Epidermal melanocyte (primary cell): Measurements from ENCODE around the gene CCDC182.

Source experiments
- DNase-seq: peaks from one replicate; pipeline ENCODE4 v3.0.0; 2011; ENCODE audit warnings: low spot score; ENCODE audit not compliant: insufficient read length

CCDC182 gene

GRCh38 chr17:57745242-57745641 lies at the start of gene CCDC182:
TSS of gene CCDC182 (minus strand) at chr17:57745299. CDS start at chr17:57745272, 27 bp downstream.
- no peak for DNase-seq

DNA sequence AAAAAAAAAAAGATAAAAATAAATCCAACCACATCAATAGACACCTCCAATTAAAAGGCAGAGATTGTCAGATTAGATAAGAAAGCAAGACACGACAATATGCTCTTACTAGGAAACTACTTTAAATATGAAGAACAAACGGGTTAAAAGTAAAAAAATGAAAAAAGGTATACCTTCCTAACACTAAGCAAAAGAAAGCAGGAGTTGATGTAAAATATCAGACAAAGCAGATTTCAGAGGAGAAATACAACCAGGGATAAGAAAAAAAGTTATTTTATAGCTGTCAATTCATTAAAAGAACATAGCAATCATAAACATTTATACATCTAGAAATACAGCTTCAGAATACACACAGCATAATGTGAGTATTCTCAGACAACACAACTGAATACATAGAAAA lies 49.7 kb upstream of the CCDC182 start:
- no peak for DNase-seq

GRCh38 chr17:57788725-57789124 lies 43.6 kb upstream of the CCDC182 start:
- no peak for DNase-seq

- DNase-seq, result no peak
These were observed 39.9 kb upstream of the CCDC182 start for GRCh38 chr17:57785022-57785421.

- DNase-seq, result no peak
These were observed 39.3 kb upstream of the CCDC182 start for GRCh38 chr17:57784226-57784895.

DNA sequence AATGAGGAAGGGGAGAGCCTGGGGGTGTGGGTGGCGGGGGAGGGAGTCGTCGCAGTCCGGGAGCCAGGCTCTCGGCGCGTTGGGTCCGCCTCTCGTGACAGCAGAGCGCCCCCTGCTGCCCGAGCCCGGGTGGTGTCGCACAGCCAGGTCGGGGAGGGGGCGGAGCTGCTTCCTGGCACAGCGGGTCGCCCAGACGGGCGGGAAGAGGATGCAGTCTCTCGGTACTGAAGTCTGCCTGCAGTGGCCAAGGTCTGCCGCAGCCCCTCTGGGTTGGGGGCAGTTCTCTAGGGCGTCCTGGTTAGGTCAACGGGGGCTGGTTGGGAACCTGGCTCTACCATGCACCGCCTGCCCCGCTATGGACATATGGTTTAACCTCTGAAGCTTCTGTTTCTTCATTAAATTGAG lies 38.2 kb upstream of the CCDC182 start:
- DNase-seq, result no peak

- DNase-seq, result no peak
These were observed 37.7 kb upstream of the CCDC182 start for GRCh38 chr17:57782647-57783337.

GRCh38 chr17:57782062-57782490 lies 37.0 kb upstream of the CCDC182 start:
- no peak for DNase-seq

DNA sequence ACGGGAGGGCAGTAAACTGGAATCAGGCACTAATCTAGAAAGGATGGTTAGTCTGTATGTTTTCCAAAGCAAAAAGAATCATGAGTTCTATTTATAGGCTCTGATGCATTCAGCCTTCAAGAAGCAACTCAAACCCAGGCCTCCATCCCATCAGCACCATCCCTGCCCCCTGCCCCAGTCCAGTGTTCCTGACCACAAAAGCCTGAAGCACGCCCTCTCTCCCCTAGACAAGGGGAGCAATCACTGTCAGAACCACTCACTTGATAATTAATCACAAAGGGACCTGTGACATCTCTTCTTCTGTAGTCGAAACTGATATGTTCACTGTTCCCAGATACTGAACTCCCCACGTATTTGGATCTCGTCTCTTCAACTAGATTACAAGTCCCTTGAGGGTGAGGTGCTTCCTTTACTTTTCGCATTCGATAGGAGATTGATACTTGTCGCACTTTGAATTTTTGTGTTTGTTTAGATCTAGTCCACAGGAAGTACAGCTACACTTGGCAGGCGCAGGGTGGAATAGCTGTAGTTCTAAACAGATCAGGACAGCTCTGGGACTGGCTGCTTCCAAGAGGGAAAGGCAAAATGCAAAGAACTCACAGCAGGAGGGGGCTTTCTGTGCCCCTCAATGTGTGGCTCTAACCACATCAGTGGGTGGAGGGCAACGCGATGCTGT lies 36.4 kb upstream of the CCDC182 start:
- no peak for DNase-seq

DNA sequence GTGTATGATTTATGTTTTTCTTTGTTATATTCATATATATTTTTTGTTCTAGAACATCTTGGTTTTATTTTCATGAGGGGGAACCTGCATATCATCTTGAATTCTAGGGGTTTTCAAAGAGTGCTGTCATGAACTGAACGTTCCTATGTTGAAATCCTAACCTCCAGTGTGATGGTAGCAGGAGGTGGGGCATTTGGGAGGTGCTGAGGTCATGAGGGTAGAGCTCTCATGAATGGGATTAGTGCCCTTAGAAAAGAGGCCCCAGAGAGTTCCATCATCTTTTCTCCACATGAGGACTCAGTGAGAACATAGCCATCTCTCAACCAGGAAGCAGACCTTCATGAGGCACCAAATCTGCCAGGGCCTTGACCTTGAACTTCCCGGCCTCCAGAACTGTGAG lies 34.6 kb upstream of the CCDC182 start:
- no peak for DNase-seq

DNA sequence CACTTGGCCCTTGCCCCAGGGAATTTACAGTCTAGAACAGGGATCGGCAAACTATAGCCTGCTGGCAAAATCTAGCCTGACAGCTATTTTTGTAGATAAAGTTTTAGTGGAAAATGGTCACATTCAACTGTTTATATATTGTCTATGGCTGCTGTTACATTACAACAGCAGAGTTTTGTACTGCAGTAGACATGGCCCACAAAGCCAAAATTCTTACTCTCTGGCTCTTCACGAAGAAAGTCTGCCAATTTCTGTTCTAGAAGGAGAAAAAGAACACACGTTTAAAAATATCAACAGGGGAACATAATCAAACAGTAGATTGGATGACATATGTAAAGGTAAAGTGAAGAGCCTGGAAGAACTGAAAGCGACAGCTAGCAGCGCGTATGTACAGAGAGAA lies 33.2 kb upstream of the CCDC182 start:
- DNase-seq, result no peak

- no peak for DNase-seq
These were observed 31.3 kb upstream of the CCDC182 start for GRCh38 chr17:57776366-57776765.

DNA sequence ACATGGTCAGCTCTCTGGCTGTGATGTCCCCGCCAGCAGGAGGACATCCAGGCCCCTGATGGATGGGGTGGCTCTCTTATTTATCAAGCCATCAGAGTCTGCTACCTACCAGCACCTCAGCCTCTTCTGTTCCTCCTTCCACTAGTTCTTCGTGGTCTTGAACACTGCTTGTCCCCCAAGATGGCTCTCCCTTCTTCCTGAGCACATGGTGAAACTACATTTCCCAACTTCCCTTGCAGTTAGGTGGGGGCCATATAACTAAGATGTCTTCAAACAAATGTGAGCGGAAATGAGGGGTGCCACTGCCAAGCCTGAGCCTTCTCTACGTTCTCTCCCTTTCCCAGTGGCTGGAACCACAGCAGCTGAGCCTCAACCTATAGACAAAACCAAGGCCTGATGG lies 29.8 kb upstream of the CCDC182 start:
- no peak for DNase-seq

GRCh38 chr17:57773557-57773956 lies 28.5 kb upstream of the CCDC182 start:
- no peak for DNase-seq

DNA sequence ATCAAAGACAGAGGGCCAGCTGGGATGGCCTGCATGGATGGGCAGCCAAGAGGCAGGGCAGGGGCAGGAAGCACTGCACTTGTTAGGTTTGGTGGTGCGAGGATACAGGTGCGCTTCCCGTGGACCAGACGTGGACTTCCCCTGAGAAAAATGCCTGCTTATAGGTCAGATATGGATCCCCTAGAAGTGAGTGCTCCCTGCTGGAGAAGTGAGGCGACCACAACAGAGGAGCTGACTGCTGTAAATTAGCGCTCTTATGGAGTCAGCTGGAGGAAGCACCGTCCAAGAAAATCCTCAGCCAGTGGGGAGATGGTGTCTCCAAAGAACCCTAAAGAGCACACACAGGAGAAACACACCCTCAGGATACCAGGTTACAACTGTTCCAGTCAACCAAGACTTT lies 27.7 kb upstream of the CCDC182 start:
- no peak for DNase-seq

- no peak for DNase-seq
These were observed 22.5 kb upstream of the CCDC182 start for GRCh38 chr17:57767561-57767960.

DNA sequence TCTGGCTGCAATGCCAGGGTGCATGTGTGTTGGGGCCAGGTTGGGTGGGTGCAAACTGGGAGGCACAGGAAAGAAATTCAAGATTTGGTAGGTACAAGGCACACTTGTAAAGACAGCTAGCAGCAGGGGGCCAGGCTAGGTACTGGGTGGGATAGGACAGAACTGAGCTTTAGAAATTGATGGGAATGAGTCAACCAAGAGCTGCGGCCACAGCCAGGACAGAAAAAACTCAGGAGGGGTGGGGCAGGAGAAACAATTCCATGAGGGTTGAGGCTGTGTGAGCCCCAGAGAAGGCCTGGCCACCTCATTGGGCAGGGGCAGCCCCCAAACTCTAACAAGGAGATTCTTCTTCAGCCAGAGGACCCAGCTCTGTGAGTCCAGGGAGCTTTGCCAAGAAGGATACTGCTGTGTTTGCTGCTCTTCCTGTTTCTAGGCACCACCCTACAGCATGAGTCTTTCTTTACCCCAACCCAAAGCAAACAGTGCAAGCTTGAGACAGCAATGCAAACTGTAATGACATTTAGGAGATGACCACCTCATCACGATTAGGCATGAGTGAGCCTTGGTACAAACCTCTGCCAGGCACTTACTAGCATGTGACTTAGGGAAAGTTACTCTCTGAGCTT lies 21.3 kb upstream of the CCDC182 start:
- no peak for DNase-seq

GRCh38 chr17:57762452-57763395 lies 17.6 kb upstream of the CCDC182 start:
- DNase-seq, result no peak

DNA sequence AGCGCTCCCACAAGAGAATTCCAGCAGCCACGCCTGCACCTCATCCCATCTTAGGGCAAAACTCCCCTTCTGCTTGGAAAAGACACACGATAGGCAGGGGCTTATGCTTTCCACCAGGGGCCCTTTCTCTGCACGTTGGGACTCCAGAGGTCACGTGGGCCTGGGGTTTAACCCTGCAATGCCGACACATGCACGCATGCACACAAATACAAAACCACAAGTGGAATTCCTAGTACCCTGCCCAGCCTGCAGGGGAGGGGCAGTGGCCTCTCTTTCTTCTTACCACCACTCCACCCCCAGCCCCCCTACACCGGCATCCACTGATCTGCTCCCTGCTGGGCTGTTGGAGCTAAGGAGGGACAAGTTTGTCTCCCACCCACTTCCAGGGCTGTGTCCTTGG lies 16.8 kb upstream of the CCDC182 start:
- DNase-seq, result no peak

DNA sequence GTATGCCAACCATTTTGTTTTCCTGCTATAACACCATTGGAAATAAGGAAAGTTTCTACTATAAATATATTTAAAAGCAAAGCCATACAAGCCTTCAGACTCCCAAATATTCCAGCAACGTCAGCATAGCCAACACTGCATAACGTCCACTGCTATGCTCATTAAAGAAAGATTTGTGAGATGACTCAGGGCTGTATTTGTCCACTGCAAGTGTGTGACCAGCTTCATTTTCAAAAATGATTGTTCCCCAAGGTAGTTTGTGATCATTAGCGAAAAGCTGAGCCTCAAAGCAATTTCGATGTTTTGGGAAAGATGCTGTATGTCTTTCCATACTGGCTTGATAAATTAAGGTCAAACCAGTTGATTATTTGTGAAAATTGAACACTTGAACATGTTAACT lies 14.9 kb upstream of the CCDC182 start:
- no peak for DNase-seq

DNA sequence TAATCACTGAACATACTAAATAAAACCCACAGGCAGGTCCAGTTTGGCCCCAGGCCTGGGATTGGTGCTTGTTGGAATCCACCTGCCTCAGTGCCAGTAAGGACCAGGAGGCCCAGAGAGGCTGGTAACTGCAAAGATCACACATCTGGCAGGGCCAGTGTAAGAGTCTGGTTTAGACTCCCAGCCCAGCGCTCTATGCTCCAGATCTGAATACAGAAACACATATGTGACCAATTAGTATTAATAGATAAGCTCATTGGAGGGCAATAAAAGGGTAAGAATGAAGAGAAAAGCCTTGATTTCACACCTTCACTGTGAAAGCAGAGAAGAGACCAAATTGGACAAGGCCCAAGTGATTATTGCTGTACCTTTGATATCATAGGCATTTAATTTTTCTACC lies 13.6 kb upstream of the CCDC182 start:
- no peak for DNase-seq
